Coronary artery (tissue), 2 donors: Measurements from ENCODE around the gene OLFML2B.

ENCODE experiments used
- DNase-seq: peaks from one replicate; pipeline ENCODE4 v3.0.0-alpha.2; 2017; ENCODE audit warnings: low spot score
- H3K27ac ChIP-seq, 2 donors: fragments of 200-600 bp; sonication (generic); one replicate each; pipeline ENCODE4 v1.5.1; 2016 to 2019
- H3K4me3 ChIP-seq: fragments of 200-600 bp; sonication (generic); 2 replicates; pipeline ENCODE4 v1.5.1; 2016; ENCODE audit warnings: mild to moderate bottlenecking, moderate library complexity
- TF ChIP-seq, protein P1 (sequence below): fragments of 200-600 bp; sonication (generic); IDR thresholded peaks from one replicate; pipeline ENCODE4 v1.5.1; 2019; ENCODE audit warnings: antibody characterized with exemption

The OLFML2B gene

DNA sequence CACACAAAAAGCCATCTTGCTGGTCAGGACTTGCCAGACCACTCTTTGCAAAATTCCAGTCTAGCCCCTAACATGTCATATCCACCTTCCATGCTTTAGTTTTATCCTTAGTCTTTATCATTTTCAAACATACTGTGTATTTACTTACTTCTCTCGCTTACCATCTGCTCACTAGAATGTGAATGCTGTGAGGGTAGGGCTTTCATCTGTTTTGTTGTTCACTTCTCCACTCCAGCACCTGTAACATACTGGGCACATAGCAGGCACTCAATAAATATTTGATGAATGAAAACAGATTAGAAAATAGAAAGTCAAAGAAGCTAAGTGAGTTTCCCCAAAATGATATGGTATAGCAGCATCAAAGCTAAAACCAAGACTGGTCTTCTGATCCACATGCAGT is 79.9 kb downstream of the OLFML2B start:
- Histone ChIP-seq H3K27ac (no peak overlapping the region), H3K4me3 (no peak overlapping the region)
- no peak for DNase-seq
- TF ChIP-seq, protein P1, sequence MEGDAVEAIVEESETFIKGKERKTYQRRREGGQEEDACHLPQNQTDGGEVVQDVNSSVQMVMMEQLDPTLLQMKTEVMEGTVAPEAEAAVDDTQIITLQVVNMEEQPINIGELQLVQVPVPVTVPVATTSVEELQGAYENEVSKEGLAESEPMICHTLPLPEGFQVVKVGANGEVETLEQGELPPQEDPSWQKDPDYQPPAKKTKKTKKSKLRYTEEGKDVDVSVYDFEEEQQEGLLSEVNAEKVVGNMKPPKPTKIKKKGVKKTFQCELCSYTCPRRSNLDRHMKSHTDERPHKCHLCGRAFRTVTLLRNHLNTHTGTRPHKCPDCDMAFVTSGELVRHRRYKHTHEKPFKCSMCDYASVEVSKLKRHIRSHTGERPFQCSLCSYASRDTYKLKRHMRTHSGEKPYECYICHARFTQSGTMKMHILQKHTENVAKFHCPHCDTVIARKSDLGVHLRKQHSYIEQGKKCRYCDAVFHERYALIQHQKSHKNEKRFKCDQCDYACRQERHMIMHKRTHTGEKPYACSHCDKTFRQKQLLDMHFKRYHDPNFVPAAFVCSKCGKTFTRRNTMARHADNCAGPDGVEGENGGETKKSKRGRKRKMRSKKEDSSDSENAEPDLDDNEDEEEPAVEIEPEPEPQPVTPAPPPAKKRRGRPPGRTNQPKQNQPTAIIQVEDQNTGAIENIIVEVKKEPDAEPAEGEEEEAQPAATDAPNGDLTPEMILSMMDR, result no peak

DNA sequence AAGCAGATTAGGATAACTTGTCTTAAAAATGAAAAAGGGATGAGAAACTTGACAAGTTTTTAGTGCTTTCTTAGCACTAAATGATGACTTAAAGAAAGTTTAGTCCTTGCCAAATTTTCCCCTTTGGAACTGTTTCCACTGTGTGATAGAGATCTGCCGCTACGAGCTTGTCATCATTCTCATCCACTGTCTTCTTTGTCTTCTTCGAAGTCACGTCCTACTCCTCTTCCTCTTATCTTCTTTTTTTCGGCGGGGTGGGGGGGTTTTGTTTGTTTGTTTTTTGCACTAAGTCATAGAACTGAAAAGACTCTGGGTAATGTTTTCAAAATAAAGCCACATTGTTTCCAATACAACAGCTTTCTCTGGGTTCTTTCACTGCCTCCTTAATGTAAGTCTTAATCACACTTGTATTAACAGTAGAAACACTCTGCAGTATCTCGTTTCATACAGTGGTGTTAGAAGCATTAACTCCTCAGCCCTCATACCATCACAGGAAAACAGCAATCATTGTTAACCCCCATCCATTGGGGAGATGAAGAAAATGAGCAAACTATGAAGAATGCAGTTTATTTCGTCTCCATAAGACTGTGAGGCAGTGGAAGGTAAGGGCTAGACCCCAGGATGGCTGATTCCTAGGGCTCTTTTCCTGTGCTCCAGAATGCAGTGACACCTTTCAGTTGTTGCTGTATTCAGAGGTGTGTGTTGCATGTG is 81.8 kb downstream of the OLFML2B start:
- DNase-seq, result no peak
- Histone ChIP-seq H3K27ac (no peak overlapping the region), H3K4me3 (no peak overlapping the region)
- TF ChIP-seq, protein P1, result no peak

DNA sequence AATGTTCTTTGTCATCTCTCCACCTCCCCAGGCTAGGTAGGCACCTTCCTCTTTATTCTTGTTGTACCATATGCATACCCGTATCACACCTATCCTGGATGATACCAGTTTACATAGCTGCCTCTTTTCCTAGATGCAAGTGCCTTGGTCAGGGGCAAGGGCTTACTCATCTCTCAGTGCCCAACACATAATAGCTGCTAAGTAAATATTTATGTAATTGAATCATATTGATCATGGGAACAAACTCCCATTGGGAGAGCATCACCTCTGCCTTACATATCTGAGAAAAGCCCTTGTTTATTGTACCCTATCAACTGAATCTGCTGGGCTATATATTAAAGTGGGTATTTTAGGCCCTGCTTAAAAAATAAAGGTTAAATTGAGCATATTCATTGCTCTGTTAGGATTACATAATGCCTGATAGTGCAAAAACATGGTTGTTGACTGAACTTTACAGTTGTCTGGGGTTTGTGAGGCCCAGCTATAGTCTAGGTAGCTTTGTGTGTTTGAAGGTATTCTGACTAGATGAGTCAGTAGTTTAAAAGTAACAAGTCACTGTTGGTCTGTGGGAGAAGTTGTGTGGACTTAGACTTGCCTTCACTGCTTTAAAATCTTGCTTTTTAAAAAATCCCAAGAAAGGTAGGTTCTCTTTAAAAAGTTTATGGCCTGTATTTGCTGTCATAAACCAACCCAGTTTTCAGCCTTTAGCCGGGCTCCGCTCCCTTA is 82.6 kb downstream of the OLFML2B start:
- Histone ChIP-seq H3K27ac (no peak overlapping the region), H3K4me3 (no peak overlapping the region)
- no peak for DNase-seq
- TF ChIP-seq, protein P1, result no peak

DNA sequence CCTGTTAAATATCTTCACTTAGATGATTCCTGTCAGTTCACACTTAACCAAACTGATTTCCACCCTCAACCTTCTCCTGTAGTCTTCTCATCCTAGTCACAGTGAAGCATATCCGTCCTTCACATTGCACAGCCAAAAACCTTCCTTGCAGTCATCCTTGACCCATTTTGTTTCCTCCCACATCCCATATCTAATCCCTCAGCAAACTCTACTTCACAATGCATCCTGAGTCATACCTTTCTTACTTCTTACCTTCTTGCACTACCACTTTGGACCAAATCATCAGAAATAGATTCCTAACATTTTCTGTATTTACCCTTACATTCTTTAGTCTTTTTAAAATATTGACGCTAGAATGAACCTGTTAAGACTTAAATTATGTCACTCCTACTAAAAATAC is 86.9 kb downstream of the OLFML2B start:
- no peak overlapping the region for H3K4me3 ChIP-seq
- TF ChIP-seq, protein P1, result no peak
- H3K27ac ChIP-seq, result no peak overlapping the region
- no peak for DNase-seq

DNA sequence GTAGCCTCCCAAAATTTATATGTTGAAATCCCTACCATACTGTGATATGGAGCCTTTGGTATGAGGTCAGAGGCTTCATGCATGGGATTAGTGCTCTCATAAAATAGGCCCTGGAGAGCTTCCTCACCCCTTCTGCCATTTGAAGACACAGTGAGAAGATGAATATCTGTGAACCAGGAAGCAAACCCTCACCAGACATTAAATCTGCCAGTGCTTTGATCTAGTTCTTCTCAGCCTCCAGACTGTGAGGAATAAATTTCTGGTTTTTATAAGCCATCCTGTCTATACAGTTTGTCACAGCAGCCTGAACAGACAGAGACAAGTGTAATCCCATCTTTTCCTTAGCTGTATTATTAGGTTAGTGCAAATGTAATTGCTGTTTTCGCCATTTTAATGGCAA is 88.4 kb downstream of the OLFML2B start:
- Histone ChIP-seq H3K4me3 (no peak overlapping the region), H3K27ac (no peak overlapping the region)
- TF ChIP-seq, protein P1, result no peak
- DNase-seq, result no peak

DNA sequence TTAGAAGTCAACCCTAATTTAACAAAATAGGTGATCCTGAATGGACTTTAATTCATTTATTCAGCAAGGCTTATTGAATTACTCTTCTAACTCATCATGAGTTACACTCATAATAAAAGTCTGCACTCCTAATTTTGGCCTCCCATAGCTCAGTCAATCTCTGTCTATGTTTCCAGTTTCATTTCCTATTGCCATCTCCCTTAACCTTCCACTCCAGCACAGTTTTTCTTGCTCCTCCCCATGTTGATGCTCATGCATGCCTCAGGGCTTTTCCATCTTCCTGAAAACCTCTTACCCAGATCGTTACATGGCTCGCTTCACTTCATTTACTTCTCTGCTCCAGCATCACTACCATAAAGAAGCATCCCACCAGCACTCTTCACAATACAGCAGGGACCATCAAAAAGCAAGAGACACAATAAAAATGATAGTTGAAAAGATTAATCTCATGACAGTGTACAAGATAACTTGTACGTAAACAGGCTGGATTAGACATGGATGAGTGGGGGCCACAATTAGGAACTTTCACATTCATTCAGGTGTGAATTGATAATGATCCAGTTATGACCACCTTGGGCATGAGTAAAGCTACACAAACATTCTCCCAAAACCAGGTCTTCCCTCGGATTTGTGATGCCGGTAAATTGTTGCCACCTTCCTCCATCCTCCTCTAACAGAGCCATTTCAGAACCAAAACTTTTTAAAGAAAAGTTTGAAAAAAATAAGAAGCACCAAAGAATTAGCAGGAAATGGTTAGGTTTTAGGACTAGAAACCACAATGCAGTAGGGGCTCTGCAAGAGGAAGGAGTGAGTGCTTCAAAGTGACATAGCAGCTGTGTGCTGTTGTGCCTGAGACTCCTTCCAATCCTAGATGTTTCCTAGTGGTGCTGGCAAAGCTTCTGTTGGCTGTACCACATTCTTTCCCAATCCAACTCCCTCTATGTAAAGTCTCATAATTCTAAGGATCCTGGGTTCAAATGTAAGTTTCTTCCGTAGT is 89.8 kb downstream of the OLFML2B start:
- no peak overlapping the region for H3K4me3 ChIP-seq
- DNase-seq, result no peak
- TF ChIP-seq, protein P1, result no peak
- H3K27ac ChIP-seq, result no peak overlapping the region
